ENCODE measurements around the gene FPGS. TPM values are rescaled to one million over a fixed set of nuclear protein-coding genes. Genes with fewer than 3 reads are reported as not detected.

Gene FPGS
- total RNA-seq, 1 donor from 2014 or later, result 69.9 TPM

GRCh38 chr9:127762111-127762676 lies 40.5 kb upstream of the FPGS start:
- Mint-ChIP-seq H3K4me3 (no peak overlapping the region), H3K27me3 (ENCODE audit: low read depth) (peaks cover 20% of the 10 kb centered on the region), H3K36me3 (ENCODE audit: low read depth) (no peaks in the 10 kb centered on the region), H3K27ac (ENCODE audit: unreplicated experiment) (peak overlapping the region; percentile 68), H3K4me1 (peaks cover 22% of the 10 kb centered on the region), H3K9me3 (no peaks in the 10 kb centered on the region)
- no peak for TF ChIP-seq CTCF (conservative IDR thresholded peaks at IDR 0.05)
- DNase-seq (ENCODE audit: low read depth, low spot score), result no peak

GRCh38 chr9:127763918-127764384 lies 38.7 kb upstream of the FPGS start:
- TF ChIP-seq CTCF (conservative IDR thresholded peaks at IDR 0.05), result peak; percentile 25
- Mint-ChIP-seq H3K36me3 (ENCODE audit: low read depth) (no peaks in the 10 kb centered on the region), H3K9me3 (no peaks in the 10 kb centered on the region), H3K27me3 (ENCODE audit: low read depth) (peaks cover 14% of the 10 kb centered on the region), H3K4me1 (peaks cover 36% of the 10 kb centered on the region), H3K4me3 (peak overlapping the region; percentile 31), H3K27ac (ENCODE audit: unreplicated experiment) (peak overlapping the region; percentile 12)
- DNase-seq (ENCODE audit: low read depth, low spot score), result no peak

- H3K27me3 Mint-ChIP-seq (ENCODE audit: low read depth), result peaks cover 13% of the 10 kb centered on the region
- no peak for TF ChIP-seq CTCF (conservative IDR thresholded peaks at IDR 0.05)
These were observed 37.3 kb upstream of the FPGS start for GRCh38 chr9:127765418-127765817.

GRCh38 chr9:127767410-127767809 lies 35.3 kb upstream of the FPGS start:
- Mint-ChIP-seq H3K9me3 (no peaks in the 10 kb centered on the region), H3K27ac (ENCODE audit: unreplicated experiment) (no peak overlapping the region), H3K36me3 (ENCODE audit: low read depth) (no peaks in the 10 kb centered on the region), H3K4me3 (peak overlapping the region; percentile 44), H3K27me3 (ENCODE audit: low read depth) (peaks cover 19% of the 10 kb centered on the region), H3K4me1 (peaks cover 52% of the 10 kb centered on the region)
- no peak for DNase-seq (ENCODE audit: low read depth, low spot score)
- no peak for TF ChIP-seq CTCF (conservative IDR thresholded peaks at IDR 0.05)

More at GRCh38 chr9:127765418-127765817, 37.3 kb upstream of the FPGS start:
- Mint-ChIP-seq H3K4me1 (peaks cover 41% of the 10 kb centered on the region), H3K27ac (ENCODE audit: unreplicated experiment) (no peak overlapping the region), H3K4me3 (no peak overlapping the region), H3K36me3 (ENCODE audit: low read depth) (no peaks in the 10 kb centered on the region), H3K9me3 (no peaks in the 10 kb centered on the region)
- no peak for DNase-seq (ENCODE audit: low read depth, low spot score)

GRCh38 chr9:127767909-127768331 lies 34.8 kb upstream of the FPGS start:
- Mint-ChIP-seq H3K36me3 (ENCODE audit: low read depth) (no peaks in the 10 kb centered on the region), H3K9me3 (no peaks in the 10 kb centered on the region), H3K4me3 (no peak overlapping the region), H3K27me3 (ENCODE audit: low read depth) (peaks cover 14% of the 10 kb centered on the region), H3K4me1 (peaks cover 48% of the 10 kb centered on the region), H3K27ac (ENCODE audit: unreplicated experiment) (peak overlapping the region; percentile 81)
- TF ChIP-seq CTCF (conservative IDR thresholded peaks at IDR 0.05), result no peak
- no peak for DNase-seq (ENCODE audit: low read depth, low spot score)
